22Rv1 (cell line): ENCODE measurements around the gene AFF4.

ENCODE experiments used
- CTCF ChIP-seq: fragments of 450-650 bp; IDR thresholded peaks from 2 replicates; pipeline ENCODE4 v1.5.1; 2017; ENCODE audit warnings: mild to moderate bottlenecking
- ZFX ChIP-seq: fragments of 450-650 bp; IDR thresholded peaks from 2 replicates; pipeline ENCODE4 v1.6.1; 2017; ENCODE audit warnings: antibody characterized with exemption, borderline replicate concordance

DNA sequence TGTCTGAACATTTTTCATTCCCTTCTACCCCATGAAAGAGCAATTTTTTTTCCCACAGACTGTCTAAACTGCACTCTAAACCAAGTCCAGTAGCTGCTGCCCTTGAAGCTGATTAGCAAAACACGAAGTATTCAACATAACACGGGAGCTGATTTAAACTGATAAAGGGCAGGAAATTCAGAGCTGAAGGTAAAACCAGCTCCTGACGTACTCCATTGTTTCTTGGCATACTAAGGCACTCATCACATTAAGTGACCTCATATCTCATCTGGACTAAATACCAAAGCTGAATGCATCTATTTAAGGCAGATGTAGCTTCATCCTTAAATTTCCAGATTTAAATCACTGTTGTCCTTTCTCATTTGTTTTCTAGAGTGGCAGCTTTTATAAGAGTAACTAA, 109.1 kb downstream of the AFF4 start:
- TF ChIP-seq CTCF (no peak), ZFX (no peak)
